Endothelial cell (in vitro differentiated cells): Measurements from ENCODE around the gene CAMK1D. TPM values are rescaled to one million over a fixed set of nuclear protein-coding genes. Genes with fewer than 3 reads are reported as not detected.

Experiments
- DNase-seq: peaks from one replicate; pipeline ENCODE4 v3.0.0; 2021; ENCODE audit warnings: low spot score
- H3K27ac Mint-ChIP-seq: one replicate; pipeline ENCODE4 v1.8.0; 2021; ENCODE audit warnings: mixed read lengths, inconsistent platforms; ENCODE audit not compliant: unreplicated experiment
- H3K27me3 Mint-ChIP-seq: one replicate; pipeline ENCODE4 v1.8.0; 2021; ENCODE audit warnings: mild to moderate bottlenecking, moderate library complexity, mixed read lengths, inconsistent platforms; ENCODE audit not compliant: unreplicated experiment
- H3K36me3 Mint-ChIP-seq: one replicate; pipeline ENCODE4 v1.8.0; 2021; ENCODE audit warnings: mild to moderate bottlenecking, low read depth, mixed read lengths, inconsistent platforms; ENCODE audit not compliant: unreplicated experiment
- H3K4me1 Mint-ChIP-seq: one replicate; pipeline ENCODE4 v1.8.0; 2021; ENCODE audit warnings: mild to moderate bottlenecking, mixed read lengths, inconsistent platforms; ENCODE audit not compliant: unreplicated experiment
- H3K4me3 Mint-ChIP-seq: one replicate; pipeline ENCODE4 v1.8.0; 2021; ENCODE audit warnings: mild to moderate bottlenecking, mixed read lengths, inconsistent platforms; ENCODE audit not compliant: unreplicated experiment
- H3K9me3 Mint-ChIP-seq: one replicate; pipeline ENCODE4 v1.8.0; 2021; ENCODE audit warnings: mixed read lengths, inconsistent platforms; ENCODE audit not compliant: unreplicated experiment
- CTCF ChIP-seq: fragments of 200-600 bp; sonication (generic); IDR thresholded peaks from one replicate; pipeline ENCODE4 v1.5.0; 2021; ENCODE audit warnings: antibody characterized with exemption; ENCODE audit not compliant: unreplicated experiment
- total RNA-seq: library from RNA; stranded (reverse); fragmentation: NEBNext Ultra II Directional; extraction: Animal tissue kit (Norgen Biotek cat#: 25700); gene quantifications from one replicate; pipeline ENCODE4 v1.2.1, GENCODE V29; 2021; ENCODE audit not compliant: unreplicated experiment

CAMK1D gene
- total RNA-seq, 1 donor from 2014 or later, result 4.1 TPM

DNA sequence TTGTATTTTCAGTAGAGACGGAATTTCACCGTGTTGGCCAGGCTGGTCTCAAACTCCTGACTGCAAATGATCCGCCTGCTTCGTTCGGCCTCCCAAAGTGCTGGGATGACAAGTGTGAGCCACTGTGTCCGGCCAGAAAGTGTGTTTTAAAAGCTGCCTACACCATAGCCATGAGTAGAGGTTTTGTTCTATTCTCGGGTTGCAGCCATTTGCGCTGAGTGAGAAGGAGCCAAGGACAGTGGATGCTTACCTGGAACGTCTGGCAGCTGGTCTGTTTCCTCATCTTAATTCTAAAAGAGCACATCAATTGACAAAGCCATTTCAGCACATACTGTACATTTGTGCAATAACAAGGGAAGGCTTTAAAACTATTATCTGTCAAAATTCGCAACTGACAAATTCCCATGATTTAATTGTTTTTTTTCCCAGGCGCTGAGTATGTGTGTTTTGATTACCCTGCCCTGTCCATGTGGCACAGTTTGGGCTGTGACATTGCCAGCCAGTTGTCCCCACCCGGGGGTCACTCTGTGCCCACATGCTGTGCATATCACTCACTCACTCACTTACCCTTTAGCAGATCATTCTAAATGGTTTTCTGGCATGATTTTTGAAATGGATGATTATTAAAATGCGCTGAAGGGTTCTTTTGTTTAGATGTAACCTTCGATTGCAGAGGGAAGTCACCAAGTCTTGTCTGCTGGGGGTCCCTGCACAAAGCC, 400.6 kb downstream of the CAMK1D start:
- no peaks in the 10 kb centered on the region for H3K36me3 Mint-ChIP-seq
- no peak overlapping the region for H3K27ac Mint-ChIP-seq
- H3K27me3 Mint-ChIP-seq, result peaks cover 7% of the 10 kb centered on the region
- no peaks in the 10 kb centered on the region for H3K9me3 Mint-ChIP-seq
- DNase-seq, result no peak
- H3K4me3 Mint-ChIP-seq, result no peak overlapping the region
- TF ChIP-seq CTCF, result no peak
- no peaks in the 10 kb centered on the region for H3K4me1 Mint-ChIP-seq

- H3K36me3 Mint-ChIP-seq, result no peaks in the 10 kb centered on the region
- H3K27me3 Mint-ChIP-seq, result peaks cover 7% of the 10 kb centered on the region
- no peak overlapping the region for H3K27ac Mint-ChIP-seq
- no peak for DNase-seq
- H3K4me3 Mint-ChIP-seq, result no peak overlapping the region
- TF ChIP-seq CTCF, result no peak
- no peaks in the 10 kb centered on the region for H3K9me3 Mint-ChIP-seq
- no peaks in the 10 kb centered on the region for H3K4me1 Mint-ChIP-seq
Measured at GRCh38 chr10:12750526-12751201, 401.3 kb downstream of the CAMK1D start.

DNA sequence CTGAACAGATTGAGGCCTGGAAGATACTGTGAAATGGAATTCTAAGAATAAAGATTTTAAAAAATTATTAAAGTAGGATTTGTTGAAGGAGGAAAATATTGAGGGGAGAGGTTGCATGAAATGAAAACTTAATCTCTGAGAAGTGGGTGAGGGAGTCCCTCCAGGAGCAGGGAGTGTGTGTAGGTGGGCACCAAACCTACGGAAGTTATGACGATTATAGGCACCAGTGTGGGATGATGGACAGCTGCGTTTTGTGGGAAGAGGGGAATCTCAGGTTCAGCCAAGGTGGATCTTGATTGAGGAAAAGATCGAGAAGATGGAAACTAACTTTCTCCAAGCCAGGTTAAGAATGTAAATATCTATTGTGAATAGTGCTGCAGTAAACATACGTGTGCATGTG, 405.7 kb downstream of the CAMK1D start:
- Mint-ChIP-seq H3K36me3 (no peaks in the 10 kb centered on the region), H3K4me1 (no peaks in the 10 kb centered on the region), H3K27ac (no peak overlapping the region), H3K9me3 (no peaks in the 10 kb centered on the region), H3K4me3 (no peak overlapping the region), H3K27me3 (peaks cover 4% of the 10 kb centered on the region)
- TF ChIP-seq CTCF, result no peak
- no peak for DNase-seq

DNA sequence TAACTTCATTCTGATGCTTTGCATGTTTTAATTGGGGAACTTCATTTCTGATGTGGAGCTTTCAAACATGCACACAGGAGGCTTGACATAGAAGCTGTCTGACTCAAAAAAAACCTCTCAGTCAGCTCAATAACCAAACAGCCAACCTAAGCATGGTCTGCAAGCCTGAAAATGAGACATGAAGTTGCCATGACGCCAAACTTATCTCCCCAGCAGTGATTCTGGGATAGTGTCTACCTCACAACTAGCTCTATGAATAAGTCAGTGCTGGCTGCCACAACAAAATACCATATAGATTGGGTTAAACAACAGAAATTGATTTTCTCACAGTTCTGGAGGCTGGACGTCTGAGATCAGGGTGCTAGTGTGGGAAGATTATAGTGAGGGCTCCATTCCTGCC, 408.0 kb downstream of the CAMK1D start:
- Mint-ChIP-seq H3K27me3 (peaks cover 1% of the 10 kb centered on the region), H3K27ac (no peak overlapping the region), H3K4me1 (no peaks in the 10 kb centered on the region), H3K9me3 (no peaks in the 10 kb centered on the region), H3K4me3 (no peak overlapping the region), H3K36me3 (no peaks in the 10 kb centered on the region)
- no peak for TF ChIP-seq CTCF
- DNase-seq, result no peak

GRCh38 chr10:12758271-12758670, 408.9 kb downstream of the CAMK1D start:
- Mint-ChIP-seq H3K4me3 (no peak overlapping the region), H3K27me3 (peaks cover 1% of the 10 kb centered on the region), H3K4me1 (no peaks in the 10 kb centered on the region), H3K27ac (no peak overlapping the region), H3K36me3 (no peaks in the 10 kb centered on the region), H3K9me3 (no peaks in the 10 kb centered on the region)
- no peak for DNase-seq
- no peak for TF ChIP-seq CTCF
